ENCODE data around the gene UPP2.

GRCh38 chr2:158061763-158062162, 39.9 kb upstream of the UPP2 start:
- TF ChIP-seq CTCF (IDR thresholded peaks at IDR 0.05) (no peak), EZH2 (IDR thresholded peaks at IDR 0.05; ENCODE audit: borderline replicate concordance, insufficient read depth, low read depth, low read length, poor library complexity, severe bottlenecking) (no peak)
